HG02840 (cell line): ENCODE measurements around the gene ZIC1.

Experiments used
- ATAC-seq: cut with Tn5 transposase; IDR thresholded peaks from one replicate; pipeline ENCODE4 v1.9.1; 2021; ENCODE audit warnings: mild to moderate bottlenecking, moderate library complexity, moderate number of reproducible peaks; ENCODE audit not compliant: unreplicated experiment, low FRiP score

ZIC1 gene

GRCh38 chr3:147419781-147420224, 10.6 kb downstream of the ZIC1 start:
- no peak for ATAC-seq

- ATAC-seq: no peak
These were observed 11.4 kb downstream of the ZIC1 start for GRCh38 chr3:147420353-147421183.

DNA sequence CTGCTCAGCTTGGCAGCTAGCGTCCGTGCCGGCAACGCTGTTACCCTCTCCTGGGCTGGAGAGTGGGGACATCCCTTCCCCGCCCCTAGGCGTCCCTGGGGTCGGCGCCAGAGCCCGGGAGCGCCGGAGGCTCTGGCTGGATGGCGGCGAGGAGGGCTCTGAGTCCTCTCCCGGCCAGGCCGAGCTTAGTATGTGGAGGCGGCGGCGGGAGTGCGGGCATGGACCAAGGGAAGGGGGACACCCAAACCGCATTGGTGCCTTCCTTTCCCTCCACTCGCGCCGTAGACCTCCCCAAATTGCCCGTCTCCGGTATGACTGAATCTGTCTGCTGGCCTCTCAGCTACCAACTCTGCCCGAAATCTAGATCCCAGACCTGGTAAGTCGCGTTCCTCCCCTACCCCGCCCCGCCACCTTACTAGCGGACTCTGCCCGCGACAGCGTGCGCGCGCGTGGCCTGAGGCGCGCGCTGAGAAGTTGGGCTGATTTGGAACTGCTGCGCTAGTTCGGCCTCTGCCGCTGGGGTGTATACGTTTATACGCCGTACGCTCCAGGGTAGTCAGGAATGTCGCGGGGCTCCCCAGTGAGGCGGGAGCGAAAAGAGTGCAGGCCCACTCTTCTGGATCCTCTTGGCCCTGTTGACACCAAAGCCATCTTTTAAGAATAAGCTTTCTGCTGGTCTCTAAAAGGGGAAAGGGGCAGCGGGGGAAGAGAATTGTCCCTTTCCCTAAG, 12.2 kb downstream of the ZIC1 start:
- ATAC-seq: no peak

DNA sequence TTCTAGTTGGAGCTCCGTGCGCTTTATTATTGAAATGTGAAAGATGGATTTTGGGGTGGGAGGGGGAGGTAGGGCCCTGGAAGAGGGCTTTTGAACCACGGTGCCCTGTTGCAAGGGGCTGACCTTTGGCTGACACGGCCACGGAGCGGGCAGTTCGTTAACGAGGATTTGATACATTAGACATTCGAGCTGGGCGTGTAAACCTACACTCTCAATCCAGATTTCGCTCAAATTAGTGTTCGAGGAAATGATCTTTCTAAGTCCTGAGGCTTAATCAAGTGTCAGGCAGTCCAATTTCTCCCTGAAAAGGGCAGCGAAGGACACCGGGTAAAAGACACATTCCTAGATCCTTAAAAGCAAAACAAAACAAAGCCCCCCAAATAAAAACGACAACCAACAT, 13.0 kb downstream of the ZIC1 start:
- no peak for ATAC-seq

DNA sequence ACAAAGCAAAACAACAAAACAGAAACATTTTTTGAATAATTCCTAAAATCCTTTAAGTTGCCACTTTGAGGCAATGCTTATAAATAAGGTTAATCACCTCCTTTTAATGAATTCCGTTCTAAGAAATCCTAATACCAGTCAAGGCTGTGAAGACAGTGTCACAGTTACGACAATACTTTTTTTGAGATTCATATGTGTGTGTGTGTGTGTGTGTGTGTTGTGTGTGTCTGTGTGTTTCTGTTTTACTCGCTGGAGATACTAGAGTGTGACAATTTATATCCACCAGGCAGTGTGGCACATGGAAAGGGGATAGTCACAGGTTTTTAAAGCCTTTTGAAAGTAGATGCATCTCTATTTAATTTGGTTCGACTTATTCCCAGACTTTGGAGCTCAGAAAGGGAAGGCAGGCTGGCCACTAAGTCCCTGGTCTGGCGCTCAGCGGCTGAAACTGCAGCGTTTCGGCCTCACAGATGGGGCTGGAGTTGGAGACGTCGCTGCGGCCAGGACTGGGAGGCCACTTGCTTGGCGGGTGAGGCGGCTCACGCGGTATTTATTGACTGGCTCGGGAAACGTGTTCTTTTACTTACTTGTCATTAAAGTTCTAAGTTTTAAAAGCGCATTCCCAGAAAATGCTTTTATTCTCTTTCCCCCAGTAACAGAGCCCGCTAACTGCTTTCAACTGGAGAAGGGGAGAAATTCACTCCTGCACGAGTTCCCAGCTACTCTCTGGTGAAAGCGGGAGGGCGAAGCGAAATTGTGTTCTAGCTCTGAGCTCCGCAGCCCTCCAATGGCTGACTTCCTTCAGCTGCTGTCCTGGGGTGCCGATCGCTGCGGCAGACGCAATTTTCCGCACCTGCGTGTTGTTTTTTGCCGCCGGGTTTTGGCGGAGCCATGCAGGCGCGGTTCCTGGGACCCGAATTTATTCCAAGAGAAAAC, 13.7 kb downstream of the ZIC1 start:
- ATAC-seq: no peak

DNA sequence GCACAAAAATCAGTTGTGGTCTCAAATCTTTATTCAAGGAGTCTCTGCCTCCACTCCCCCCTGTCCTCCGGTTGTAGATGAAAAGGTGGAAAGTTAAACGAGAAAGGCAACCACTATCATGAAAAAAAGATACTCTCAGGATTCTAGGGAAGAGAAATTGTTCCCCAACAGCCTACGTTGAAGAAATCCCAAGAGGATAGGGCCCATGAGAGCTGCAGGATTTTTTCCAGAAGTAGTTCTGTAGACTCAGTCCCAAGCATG, 14.3 kb downstream of the ZIC1 start:
- ATAC-seq: no peak

DNA sequence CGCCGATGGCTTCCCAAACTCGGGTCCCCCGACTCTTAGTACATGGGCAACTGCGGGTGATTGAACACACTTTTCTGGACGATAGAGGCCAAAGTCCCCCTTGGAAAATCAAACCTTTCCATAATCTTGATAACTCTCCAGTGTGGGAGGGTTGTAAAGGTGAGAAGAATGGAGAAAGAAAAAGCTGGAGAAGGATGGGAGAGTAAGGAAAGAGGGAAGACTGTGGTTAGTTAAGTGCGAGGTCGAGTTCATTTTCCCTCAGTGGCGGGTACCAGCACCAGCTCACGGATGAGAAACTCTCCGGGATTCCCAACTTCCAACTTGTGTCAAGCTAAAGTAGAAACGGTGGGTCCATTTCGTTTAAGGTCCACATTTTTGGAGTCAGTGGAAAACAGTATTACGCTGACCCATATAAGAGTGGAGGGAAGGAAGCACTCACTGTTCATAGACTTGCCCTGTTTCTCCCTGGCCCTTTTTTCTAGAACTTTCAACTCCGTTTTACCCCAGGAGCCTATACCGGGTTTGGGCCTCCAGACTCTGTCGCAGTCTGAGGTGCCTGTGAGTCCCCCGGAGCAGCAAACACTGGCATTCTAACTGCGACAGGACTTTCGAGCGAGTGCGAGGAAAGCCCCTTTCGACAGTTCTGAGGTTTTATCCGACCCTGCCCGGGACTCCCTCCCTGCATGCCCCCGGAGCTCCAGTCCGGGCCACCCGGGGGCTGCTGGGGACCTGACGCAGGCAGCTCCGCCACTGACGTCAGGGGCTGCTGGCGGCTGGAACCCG, 14.8 kb downstream of the ZIC1 start:
- ATAC-seq: no peak

DNA sequence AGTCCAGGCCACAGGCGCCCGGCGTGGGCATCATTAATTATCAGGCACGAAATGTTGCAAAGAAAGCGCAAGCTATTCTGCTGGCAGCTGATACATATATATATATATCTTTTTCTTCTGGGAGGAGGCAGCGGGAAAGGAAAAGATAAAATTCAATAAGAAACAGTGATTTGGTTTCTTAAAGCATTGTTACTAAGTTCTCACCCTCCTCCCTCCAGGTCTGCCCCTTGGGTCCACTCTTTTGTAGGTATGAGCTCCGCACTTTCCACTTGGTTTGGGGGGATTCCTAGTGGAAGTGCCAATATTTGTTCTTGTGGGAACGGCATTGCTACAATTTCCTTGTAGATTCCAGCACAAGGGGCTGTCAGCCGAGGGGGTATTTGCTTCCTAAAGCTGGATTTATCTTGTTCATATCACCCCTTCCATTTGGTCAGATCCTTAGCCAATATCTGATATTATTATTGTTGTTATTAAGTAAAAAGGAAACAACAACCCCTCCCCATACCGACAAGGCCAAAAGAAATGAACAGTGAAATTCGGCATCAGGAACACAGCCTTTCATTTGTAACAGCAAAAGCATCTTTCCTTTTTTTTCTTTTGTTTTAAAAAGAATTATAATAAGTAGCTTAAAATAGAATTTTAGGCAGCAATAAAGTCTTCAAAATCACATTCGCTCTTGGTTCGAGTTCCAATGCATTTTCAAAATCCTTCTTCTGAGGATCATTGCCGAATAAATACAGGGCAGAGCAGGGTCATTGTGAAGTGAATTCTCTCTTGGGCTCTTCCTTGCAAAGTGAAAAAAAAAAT, 15.6 kb downstream of the ZIC1 start:
- no peak for ATAC-seq

- ATAC-seq: no peak
These were observed 16.3 kb downstream of the ZIC1 start for GRCh38 chr3:147425388-147425850.

- no peak for ATAC-seq
These were observed 17.8 kb downstream of the ZIC1 start for GRCh38 chr3:147426931-147427330.

- no peak for ATAC-seq
These were observed 18.6 kb downstream of the ZIC1 start for GRCh38 chr3:147427746-147428145.

GRCh38 chr3:147428326-147428725, 19.2 kb downstream of the ZIC1 start:
- ATAC-seq: no peak

GRCh38 chr3:147428754-147429153, 19.6 kb downstream of the ZIC1 start:
- ATAC-seq: no peak

- ATAC-seq: no peak
These were observed 22.6 kb downstream of the ZIC1 start for GRCh38 chr3:147431751-147432150.

- no peak for ATAC-seq
These were observed 38.1 kb downstream of the ZIC1 start for GRCh38 chr3:147447224-147447623.

GRCh38 chr3:147449669-147450068, 40.5 kb downstream of the ZIC1 start:
- no peak for ATAC-seq

- ATAC-seq: no peak
These were observed 50.0 kb downstream of the ZIC1 start for GRCh38 chr3:147458995-147459704.

GRCh38 chr3:147462856-147463255, 53.7 kb downstream of the ZIC1 start:
- no peak for ATAC-seq
